Activated CD4-positive, alpha-beta T cell treated with anti-CD3 and anti-CD28 coated beads for 24 hours (primary cell): ENCODE measurements around the gene CRYL1.

Experiments
- DNase-seq, 2 donors: peaks; one replicate each; pipeline ENCODE4 v3.0.0-alpha.2; 2020; ENCODE audit warnings: low read depth in 2 of 2

CRYL1 gene

DNA sequence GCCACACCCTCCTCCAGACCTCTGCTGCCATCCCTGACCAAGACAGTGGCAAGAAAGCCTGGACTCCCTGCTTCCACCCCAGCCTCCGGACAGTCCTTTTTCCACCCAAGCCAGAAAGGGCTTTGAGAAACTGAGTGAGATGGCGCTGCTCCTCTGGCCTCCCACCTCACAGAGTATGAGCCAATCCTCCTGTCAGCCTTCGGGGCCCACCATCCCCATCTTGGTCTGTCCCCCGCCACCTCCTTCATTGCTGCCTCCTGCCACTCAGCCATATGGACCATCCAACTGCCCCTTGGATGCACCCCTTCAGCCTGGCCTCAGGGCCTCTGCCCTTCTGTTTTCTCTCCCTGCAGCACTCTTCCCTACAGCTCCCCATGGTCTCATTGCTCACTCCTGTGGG is 125.7 kb downstream of the CRYL1 start:
- DNase-seq = no peak

DNA sequence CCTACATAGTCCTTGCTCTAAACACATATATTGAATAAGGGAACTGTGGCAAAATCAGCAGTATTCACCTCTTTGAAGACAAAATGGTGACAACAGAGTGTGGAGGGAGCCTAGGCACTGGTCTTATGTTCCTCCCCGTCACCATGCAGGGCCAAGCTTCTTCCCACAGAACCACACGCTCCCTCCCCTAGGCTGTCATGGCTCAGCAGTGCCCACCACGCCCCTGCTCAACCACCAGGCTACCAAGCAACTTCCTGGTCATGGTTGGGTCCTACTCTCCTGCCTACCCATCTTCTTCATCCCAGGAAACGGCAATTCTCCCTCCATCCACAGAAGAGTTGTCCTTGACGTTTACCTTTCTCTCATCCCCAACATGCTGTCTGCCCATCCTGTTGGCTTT is 126.1 kb downstream of the CRYL1 start:
- DNase-seq = no peak

DNA sequence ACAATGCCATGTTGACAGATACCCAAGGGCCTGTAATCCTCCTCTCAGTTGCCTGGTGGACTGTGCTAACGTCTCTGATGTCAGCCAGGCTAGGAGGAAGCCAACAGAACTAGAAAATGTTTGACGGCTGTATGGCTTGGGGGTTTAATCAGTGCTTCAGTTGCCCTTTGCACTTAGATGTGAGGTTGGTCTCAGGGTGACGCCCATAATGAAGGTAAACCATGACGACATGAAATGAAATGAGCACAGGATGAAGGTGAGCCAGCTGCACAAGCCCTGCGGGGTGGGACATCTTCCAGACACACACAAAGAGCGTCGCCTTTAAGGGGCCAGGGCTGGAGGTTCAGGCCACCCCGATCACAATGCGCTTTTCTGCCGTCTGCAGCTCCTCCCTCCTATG is 127.2 kb downstream of the CRYL1 start:
- DNase-seq = no peak

DNA sequence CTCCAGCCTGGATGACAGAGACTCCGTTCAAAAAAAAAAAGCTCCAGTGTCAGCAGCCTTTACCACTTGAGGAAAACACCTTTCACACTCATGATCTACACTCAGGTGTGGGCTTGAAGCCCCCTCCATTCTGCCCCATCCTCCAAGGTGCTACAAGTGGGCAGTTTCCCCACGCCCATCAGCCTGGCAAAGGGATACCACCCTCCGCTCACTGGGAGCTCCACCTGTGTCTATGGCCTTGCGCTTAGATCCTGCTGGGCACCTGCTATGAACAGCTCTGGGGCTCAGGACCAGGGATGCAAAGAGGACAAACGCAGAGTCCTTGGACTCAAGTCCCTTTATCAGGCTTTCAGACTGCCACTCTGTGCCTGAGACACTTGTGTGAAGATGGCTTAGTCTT is 127.8 kb downstream of the CRYL1 start:
- DNase-seq = no peak

GRCh38 chr13:20395061-20395916 is 130.4 kb downstream of the CRYL1 start:
- DNase-seq = no peak

GRCh38 chr13:20394506-20394905 is 131.2 kb downstream of the CRYL1 start:
- DNase-seq = no peak

DNA sequence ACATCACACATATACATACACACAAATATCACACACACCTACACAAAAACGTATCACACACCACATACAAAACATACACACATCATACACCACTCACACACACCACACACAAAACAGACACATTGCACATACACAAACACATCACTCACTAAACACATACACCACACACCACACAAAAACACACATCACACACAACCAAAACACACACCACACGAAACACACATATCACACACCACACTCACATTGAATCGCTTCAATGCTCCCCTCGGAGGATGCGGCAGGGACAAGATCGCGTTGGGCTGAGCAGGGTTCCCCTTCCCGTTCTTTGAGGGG is 131.5 kb downstream of the CRYL1 start:
- DNase-seq = no peak

DNA sequence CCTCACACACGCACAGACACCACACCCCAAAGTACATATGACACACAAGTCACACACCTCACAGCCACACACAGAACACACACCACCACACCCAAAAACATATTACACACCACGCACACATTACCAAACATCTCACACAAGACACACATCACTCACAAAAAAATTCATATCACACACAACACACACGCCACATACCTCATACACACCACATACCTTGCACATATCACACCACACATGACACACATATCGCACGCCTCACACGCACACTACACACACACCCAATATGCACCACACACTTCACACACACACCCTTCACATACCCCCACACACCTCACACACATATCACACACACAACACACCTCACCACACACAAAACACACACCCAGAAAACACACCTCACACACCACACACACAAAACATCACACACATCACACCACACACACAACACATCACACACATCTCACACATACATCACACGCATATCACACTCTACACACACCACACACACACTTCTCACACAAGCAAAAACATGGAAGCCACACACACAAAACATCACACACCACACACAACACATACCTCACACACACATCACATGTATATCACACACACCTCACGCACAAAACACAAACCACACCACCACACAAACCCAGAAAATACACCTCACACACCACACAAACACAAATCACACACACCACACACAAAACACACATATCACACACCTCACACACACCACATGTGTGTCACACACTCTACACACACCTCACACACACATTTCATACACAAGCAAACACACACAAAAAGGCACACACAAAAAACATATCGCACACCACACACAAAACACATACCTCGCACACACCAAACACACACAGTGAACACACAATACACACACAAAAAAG is 132.1 kb downstream of the CRYL1 start:
- no peak for DNase-seq

GRCh38 chr13:20392530-20392929 is 133.1 kb downstream of the CRYL1 start:
- no peak for DNase-seq

- no peak for DNase-seq
Observed at GRCh38 chr13:20391597-20392452, 133.8 kb downstream of the CRYL1 start.

GRCh38 chr13:20390526-20391175 is 135.0 kb downstream of the CRYL1 start:
- DNase-seq = no peak

DNA sequence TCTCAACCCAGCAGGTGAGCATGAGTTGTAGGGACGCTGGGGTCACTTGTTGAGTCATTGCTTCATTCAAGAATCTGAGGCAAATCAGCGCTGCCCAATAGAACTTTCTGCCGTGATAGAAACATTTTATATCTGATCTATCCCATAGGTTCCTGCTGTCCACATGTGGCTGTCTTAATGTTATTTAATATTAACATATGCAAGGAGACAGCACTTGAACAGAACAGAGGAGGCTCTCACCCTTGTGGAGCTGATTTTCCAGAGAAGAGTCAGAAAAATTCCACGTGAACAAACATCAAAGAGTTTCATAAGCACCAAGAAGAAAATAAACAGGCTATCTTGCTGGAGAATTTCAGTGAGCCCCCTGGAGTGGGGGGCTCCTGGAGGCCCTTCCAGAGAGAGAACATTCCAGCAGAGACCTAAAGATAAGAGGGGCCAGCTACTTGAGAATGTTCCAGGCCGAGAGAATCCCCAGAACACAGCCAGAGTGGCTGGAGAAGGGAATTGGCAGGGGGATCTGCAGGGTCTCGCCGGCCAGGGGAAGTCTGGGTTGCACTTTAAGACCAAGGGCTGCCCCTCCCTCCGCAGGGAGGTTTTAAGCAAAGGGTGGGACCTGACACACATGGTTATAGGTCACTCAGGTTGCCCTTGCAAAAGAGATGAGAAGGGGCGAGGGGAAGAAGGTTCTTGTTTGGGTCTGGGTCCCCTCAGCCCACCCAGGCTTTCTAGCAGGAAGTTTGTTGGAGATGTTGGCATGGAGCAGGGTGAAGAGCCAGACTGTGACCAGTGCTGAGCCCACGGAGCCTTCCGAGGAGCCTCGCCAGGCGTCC is 135.7 kb downstream of the CRYL1 start:
- DNase-seq = no peak

GRCh38 chr13:20388184-20388583 is 137.5 kb downstream of the CRYL1 start:
- DNase-seq = no peak

DNA sequence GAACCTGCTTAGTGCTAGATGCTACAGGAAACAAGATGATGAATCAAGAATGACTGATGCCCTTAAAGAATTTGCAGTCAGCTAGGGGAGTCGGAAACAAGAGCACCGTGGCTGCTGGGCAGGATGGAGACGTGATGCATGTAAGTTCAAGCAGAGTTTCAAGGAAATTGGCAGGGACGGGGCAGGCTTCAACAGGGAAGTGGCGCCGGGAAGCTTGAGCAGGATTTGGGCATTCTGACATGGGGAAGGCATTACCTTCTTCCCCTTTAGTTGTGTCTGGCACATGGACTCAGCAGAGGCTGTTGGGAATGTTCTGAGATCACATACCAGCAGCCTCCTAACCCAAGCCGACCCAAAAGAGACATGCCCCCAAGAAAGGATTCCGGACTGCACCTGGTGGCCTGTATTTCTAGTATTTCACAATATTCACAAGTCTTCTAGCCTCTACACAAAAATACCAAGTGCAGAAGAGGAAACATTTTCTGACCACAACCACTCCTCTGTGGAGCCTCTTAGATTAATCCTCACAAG is 138.2 kb downstream of the CRYL1 start:
- no peak for DNase-seq

DNA sequence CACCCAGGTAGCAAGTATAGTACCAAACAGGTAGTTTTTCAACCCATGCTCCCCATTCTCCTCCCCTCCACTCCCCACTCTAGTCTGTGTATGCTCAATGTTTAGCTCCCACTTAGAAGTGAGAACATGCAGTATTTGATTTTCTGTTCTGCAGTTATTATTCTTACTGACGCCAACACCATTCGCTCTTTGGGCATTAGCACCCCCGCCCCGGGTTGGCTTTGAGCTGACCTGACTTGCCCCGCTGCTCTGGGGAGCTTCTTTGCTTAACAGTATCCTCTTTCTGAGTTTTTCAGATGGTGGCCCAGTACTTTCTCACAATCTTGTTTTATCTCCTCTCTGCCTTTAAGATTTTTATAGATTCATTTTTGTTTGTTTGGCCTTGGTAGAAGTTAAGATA is 138.7 kb downstream of the CRYL1 start:
- no peak for DNase-seq

- no peak for DNase-seq
Observed at GRCh38 chr13:20383058-20383457, 142.6 kb downstream of the CRYL1 start.

DNA sequence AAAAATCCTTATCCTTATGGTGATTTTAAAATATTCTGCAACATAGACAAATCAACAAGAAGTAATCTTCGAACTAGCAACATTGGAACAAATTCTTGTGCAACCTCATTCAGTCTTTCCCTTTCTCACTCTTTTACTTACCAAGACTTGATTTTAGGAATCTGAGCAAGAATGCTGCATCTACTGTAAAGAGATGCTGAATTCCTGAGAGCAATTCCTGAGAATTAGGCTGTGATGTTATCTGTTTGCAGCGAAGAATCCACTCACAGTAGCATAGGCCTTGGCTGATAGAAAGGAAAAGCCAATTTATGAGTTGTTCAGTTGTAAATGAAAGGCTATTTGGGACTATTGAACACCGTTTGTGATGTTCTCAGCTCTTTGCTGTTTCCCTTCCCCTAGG is 144.3 kb downstream of the CRYL1 start:
- DNase-seq = no peak

- no peak for DNase-seq
Observed at GRCh38 chr13:20378721-20379120, 146.9 kb downstream of the CRYL1 start.

DNA sequence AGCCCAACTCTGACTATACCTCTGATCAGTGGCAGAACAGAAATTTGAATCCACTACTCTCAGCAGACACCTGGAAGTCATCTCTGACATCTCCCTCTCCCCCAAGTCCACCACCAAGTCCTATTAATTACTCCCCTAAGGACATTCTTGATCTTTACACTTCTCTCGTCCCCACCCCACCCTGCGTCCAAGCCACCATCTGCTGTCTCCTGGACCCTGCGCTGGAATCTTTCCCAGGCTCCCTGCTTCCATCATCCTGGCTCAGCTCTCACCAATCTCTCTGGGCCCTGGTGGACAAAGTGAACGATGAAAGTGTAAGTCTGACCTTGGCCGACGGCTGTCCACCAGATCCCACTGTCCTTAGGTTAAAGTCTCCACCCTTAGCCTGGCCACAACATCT is 147.9 kb downstream of the CRYL1 start:
- no peak for DNase-seq

DNA sequence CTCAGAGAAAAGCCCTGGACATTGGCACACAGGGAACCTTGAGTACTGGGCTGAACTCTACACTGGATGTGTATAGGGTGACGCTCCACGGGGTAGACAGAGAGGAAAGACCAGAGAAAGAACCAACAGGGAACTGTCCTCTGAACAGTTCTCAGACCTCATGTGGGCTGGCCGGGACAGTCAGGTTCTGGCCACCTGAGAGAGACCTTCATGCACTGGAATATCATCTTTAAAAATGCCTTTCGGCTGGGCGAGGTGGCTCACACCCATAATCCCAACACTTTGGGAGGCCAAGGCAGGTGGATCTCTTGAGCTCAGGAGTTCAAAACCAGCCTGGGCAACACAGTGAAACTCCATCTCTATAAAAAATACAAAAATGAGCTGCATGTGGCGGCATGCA is 149.8 kb downstream of the CRYL1 start:
- DNase-seq = no peak
